GM18951 (cell line): ENCODE data around the gene STARD7.

Experiments
- POLR2A ChIP-seq: IDR thresholded peaks from 4 replicates; pipeline ENCODE4 v1.6.1; 2011; ENCODE audit warnings: mild to moderate bottlenecking; ENCODE audit not compliant: insufficient read length, insufficient read depth; ENCODE audit errors: extremely low read depth
- in situ Hi-C: fragments of 300-500 bp; cut with MboI; formaldehyde crosslinking; loops from one replicate; pipeline ENCODE4 v1.12.0; 2022; ENCODE audit warnings: low sequenced_read_pairs, mixed read lengths, inconsistent platforms; ENCODE audit not compliant: unreplicated experiment

STARD7 gene

GRCh38 chr2:96218508-96219131, 10.0 kb upstream of the STARD7 start:
- TF ChIP-seq POLR2A = no peak
- in situ Hi-C loops = no loop called here

- in situ Hi-C loops = no loop called here
- no peak for TF ChIP-seq POLR2A
These were observed 5.9 kb upstream of the STARD7 start for GRCh38 chr2:96214554-96214953.

- in situ Hi-C loops = no loop called here
- no peak for TF ChIP-seq POLR2A
These were observed 4.8 kb upstream of the STARD7 start for GRCh38 chr2:96213379-96213778.

- in situ Hi-C loops = no loop called here
- TF ChIP-seq POLR2A = no peak
These were observed 3.7 kb upstream of the STARD7 start for GRCh38 chr2:96212339-96212738.

DNA sequence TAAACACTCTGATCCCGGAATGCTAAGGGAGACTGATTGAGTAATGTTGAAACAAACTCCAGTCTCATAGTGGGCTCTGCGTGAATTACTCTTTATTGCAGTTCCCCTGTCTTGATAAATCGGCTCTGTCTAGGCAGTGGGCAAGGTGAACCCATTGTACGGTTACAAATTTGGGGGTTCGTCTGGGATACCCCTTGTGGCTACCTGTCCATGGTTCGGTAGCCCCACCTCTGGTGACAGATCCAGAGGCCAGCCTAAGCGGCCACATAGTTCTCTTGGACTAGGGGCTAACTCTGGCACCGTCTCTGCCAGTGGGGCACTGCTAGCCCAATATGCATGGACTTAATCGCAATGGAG, 1.1 kb upstream of the STARD7 start:
- no peak for TF ChIP-seq POLR2A
- in situ Hi-C loops = no loop called here

DNA sequence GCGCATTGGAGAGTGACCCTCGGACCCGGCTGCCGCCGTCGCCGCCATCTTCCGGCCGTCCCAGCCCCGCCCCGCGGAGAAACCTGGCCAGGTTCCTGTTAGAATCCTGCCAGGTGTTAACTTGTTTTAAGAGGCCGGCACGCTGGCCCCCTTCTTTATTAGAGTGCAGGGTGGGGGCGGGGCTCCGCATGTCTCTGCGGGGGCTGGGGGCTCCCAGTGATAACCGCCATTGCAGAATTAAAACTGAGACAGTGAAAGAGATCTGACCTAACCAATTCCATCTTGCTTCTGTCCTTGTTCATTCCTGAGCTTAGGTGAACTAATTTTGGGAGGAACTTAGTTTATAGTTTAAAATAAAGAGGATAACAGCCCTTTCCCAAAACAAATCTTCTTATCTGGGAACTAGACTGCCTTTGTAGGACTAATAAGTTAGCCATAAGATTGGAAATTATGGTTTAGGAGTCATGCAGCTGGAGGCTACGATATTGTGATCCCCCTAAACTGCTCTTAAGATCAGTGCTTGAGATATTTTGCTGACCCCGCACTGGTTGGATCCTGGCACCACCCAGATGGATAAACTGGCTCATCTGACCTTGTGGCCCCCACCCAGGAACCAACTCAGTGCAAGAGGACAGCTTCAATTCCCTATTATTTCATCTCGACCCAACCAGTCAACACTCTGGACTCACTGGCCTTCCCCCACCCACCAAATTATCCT, 543 bp upstream of the STARD7 start:
- in situ Hi-C loops = no loop called here
- TF ChIP-seq POLR2A = peak; percentile 28

- in situ Hi-C loops = no loop called here
- TF ChIP-seq POLR2A = no peak
These were observed 869 bp downstream of the STARD7 start for GRCh38 chr2:96207774-96208142.

- TF ChIP-seq POLR2A = no peak
These were observed 1.4 kb downstream of the STARD7 start for GRCh38 chr2:96207073-96207773.

GRCh38 chr2:96205888-96206287, 2.7 kb downstream of the STARD7 start:
- in situ Hi-C loops = no loop called here
- TF ChIP-seq POLR2A = no peak

More at GRCh38 chr2:96207073-96207773, 1.4 kb downstream of the STARD7 start:
- in situ Hi-C loops = no loop called here

DNA sequence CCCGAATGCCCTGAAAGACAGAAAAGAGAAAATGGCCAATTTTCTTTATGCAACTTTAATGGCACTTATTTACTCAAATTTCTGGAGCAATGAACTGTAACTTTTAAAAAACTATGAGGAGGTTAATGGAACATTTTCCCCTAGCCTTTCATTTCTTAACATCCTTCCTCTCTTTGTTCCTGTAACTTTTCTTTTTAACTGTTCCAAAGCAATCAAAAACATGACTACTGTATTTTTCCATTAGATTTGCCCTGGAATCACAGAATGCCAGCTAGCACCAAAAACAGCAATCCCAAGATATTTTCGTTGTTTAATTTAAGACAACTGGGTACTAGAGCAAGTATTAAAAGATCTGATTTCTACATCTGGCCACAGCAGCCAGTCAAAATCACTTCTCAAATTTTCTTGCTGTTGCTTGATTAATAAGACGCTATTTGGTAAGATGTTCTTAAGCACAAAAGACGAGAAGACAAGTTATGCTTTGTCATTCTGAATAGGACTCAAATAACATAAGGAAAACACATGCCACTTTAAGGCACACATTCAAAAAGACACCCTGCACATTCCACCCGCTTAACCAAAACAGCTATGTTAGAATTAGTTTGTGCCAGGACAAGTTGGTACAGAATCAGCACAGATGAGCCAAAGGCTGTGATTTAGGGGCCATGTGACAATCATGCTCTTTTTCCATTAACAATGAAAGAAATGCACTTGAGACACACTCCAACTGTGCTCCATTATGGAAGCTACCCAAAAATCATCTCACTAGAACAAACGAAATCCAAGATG, 3.6 kb downstream of the STARD7 start:
- in situ Hi-C loops = no loop called here
- no peak for TF ChIP-seq POLR2A

DNA sequence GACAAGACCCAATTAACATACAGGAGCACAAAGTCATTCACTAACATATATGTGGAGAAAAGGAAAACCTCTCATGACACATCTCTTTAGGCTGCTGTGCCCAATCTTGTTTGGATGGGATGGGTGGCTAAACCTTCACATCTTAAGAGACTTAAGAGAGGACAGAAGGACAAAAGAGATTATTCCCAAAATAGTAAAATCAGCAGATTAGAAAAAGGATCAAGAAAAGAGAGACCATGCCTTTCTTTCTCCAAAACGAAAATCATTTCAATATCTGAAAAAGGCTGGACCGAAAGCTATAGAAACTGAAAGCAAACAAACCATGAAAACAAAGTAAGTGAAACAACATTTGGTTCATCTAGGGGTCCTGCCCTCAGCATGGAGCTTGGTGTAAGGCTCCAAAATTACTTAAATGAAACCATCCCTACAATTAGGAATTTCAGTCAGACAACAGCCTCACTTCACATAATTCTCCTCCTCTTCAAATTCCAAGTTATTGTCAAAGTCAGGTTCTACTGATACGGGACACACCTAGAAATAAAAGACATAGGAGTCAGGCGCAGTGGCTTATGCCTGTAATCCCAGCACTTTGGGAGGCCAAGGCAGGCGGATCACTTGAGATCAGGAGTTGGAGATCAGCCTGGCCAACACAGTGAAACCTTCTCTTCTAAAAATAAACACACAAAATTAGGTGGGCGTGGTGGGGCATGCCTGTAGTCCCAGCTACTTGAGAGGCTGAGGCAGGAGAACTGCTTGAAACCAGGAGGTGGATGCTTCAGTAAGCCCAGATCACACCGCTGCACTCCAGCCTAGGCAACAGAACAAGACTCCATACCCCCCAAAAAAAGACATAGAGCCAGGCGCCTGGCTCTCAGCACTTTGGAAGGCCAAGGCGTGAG, 5.2 kb downstream of the STARD7 start:
- in situ Hi-C loops = no loop called here
- no peak for TF ChIP-seq POLR2A

- in situ Hi-C loops = no loop called here
- TF ChIP-seq POLR2A = no peak
These were observed 6.3 kb downstream of the STARD7 start for GRCh38 chr2:96202152-96202854.
